GM23338 (cell line): ENCODE data around the gene KCTD15. TPM values are rescaled to one million over a fixed set of nuclear protein-coding genes. Genes with fewer than 3 reads are reported as not detected.

Experiments
- ATAC-seq: fragments of 200-7000 bp; cut with Tn5 transposase; 3 replicates; pipeline ENCODE4 v1.9.1; 2020
- DNase-seq: peaks from one replicate; pipeline ENCODE4 v3.0.0-alpha.2; 2015; ENCODE audit warnings: low spot score
- H2AFZ ChIP-seq: fragments of 200-600 bp; sonication (generic); 2 replicates; pipeline ENCODE4 v1.8.0; 2016; ENCODE audit warnings: antibody characterized with exemption, mild to moderate bottlenecking, moderate library complexity
- H3F3A ChIP-seq: fragments of 200-600 bp; sonication (generic); replicated peaks from 2 replicates; pipeline ENCODE4 v1.8.0; 2017; ENCODE audit warnings: antibody characterized with exemption, mixed run types, low read depth
- H3K27ac ChIP-seq: fragments of 200-600 bp; sonication (generic); 2 replicates; pipeline ENCODE4 v1.6.1; 2016; ENCODE audit warnings: low read depth
- H3K27me3 ChIP-seq: fragments of 200-600 bp; sonication (generic); 2 replicates; pipeline ENCODE4 v1.8.0; 2016; ENCODE audit warnings: mild to moderate bottlenecking, mixed run types, moderate library complexity; ENCODE audit not compliant: insufficient read depth
- H3K36me3 ChIP-seq: fragments of 200-600 bp; sonication (generic); 2 replicates; pipeline ENCODE4 v1.8.0; 2016; ENCODE audit warnings: mild to moderate bottlenecking; ENCODE audit not compliant: insufficient read depth
- H3K4me1 ChIP-seq: fragments of 200-600 bp; sonication (generic); 2 replicates; pipeline ENCODE4 v1.8.0; 2016; ENCODE audit warnings: mild to moderate bottlenecking, moderate library complexity; ENCODE audit not compliant: insufficient read depth
- H3K4me2 ChIP-seq: fragments of 200-600 bp; sonication (generic); 2 replicates; pipeline ENCODE4 v1.7.1; 2017; ENCODE audit warnings: mixed run types
- H3K4me3 ChIP-seq: fragments of 200-600 bp; sonication (generic); 2 replicates; pipeline ENCODE4 v1.6.1; 2016; ENCODE audit warnings: mixed run types
- H3K79me2 ChIP-seq: fragments of 200-600 bp; sonication (generic); replicated peaks from 2 replicates; pipeline ENCODE4 v1.8.0; 2017; ENCODE audit warnings: mild to moderate bottlenecking; ENCODE audit not compliant: insufficient read depth
- H3K9me2 ChIP-seq: fragments of 200-600 bp; sonication (generic); 2 replicates; pipeline ENCODE4 v1.8.0; 2017; ENCODE audit not compliant: insufficient read depth
- H4K20me1 ChIP-seq: fragments of 200-600 bp; sonication (generic); replicated peaks from 2 replicates; pipeline ENCODE4 v1.8.0; 2017; ENCODE audit warnings: mild to moderate bottlenecking; ENCODE audit not compliant: insufficient read depth
- H3K27ac Mint-ChIP-seq: 2 replicates; pipeline ENCODE4 v1.8.0; 2020; ENCODE audit warnings: inconsistent platforms, mild to moderate bottlenecking, moderate library complexity, mixed read lengths
- H3K27me3 Mint-ChIP-seq: 3 replicates; pipeline ENCODE4 v1.8.0; 2022; ENCODE audit warnings: low read depth, mild to moderate bottlenecking, moderate library complexity, mixed read lengths, inconsistent platforms; ENCODE audit not compliant: insufficient read depth, poor library complexity
- H3K36me3 Mint-ChIP-seq: 3 replicates; pipeline ENCODE4 v1.8.0; 2021; ENCODE audit warnings: low read depth, mild to moderate bottlenecking, inconsistent platforms, moderate library complexity, mixed read lengths
- H3K4me1 Mint-ChIP-seq: 3 replicates; pipeline ENCODE4 v1.8.0; 2020; ENCODE audit warnings: mild to moderate bottlenecking, inconsistent platforms, mixed read lengths
- H3K4me3 Mint-ChIP-seq: 3 replicates; pipeline ENCODE4 v1.8.0; 2021; ENCODE audit warnings: moderate library complexity, mild to moderate bottlenecking, inconsistent platforms, mixed read lengths
- H3K9me3 Mint-ChIP-seq: 3 replicates; pipeline ENCODE4 v1.8.0; 2020; ENCODE audit warnings: moderate library complexity, mild to moderate bottlenecking, inconsistent platforms, mixed read lengths
- CREB1 ChIP-seq: fragments of 250-450 bp; sonication (Bioruptor Pico); IDR thresholded peaks from 2 replicates; pipeline ENCODE4 v1.5.0; 2020; ENCODE audit warnings: low read depth, mild to moderate bottlenecking, moderate library complexity
- CTCF ChIP-seq, 2 experiments: fragments of 200-600 bp in 1 of 2; sonication (generic) in 1 of 2; conservative IDR thresholded peaks; 2 replicates each; pipeline versions ENCODE4 v1.5.1 to v1.6.1; 2016 to 2017; ENCODE audit warnings: antibody characterized with exemption in 2 of 2, low read depth in 2 of 2, mild to moderate bottlenecking in 2 of 2, moderate library complexity in 1 of 2
- ETS1 ChIP-seq: IDR thresholded peaks from 2 replicates; pipeline ENCODE4 v1.6.1; 2016; ENCODE audit warnings: antibody characterized with exemption
- EZH2 ChIP-seq: fragments of 200-600 bp; sonication (generic); IDR thresholded peaks from one replicate; pipeline ENCODE4 v1.8.0; 2017; ENCODE audit warnings: antibody characterized with exemption, mild to moderate bottlenecking, low read depth; ENCODE audit not compliant: unreplicated experiment
- EZH2phosphoT487 ChIP-seq: fragments of 200-600 bp; sonication (generic); IDR thresholded peaks from one replicate; pipeline ENCODE4 v1.8.1; 2018; ENCODE audit warnings: antibody characterized with exemption; ENCODE audit not compliant: unreplicated experiment
- JUNB ChIP-seq: IDR thresholded peaks from one replicate; pipeline ENCODE4 v1.6.1; 2016; ENCODE audit warnings: antibody characterized with exemption; ENCODE audit not compliant: unreplicated experiment
- NANOG ChIP-seq: IDR thresholded peaks from 2 replicates; pipeline ENCODE4 v1.6.1; 2016; ENCODE audit warnings: antibody characterized with exemption, borderline replicate concordance
- POLR2AphosphoS5 ChIP-seq: IDR thresholded peaks from 2 replicates; pipeline ENCODE4 v1.6.1; 2016; ENCODE audit warnings: antibody characterized with exemption, low read depth
- STAT1 ChIP-seq: IDR thresholded peaks from one replicate; pipeline ENCODE4 v1.6.1; 2016; ENCODE audit warnings: antibody characterized with exemption; ENCODE audit not compliant: unreplicated experiment
- ZNF114 ChIP-seq: fragments of 250-450 bp; sonication (Bioruptor Pico); IDR thresholded peaks from 2 replicates; pipeline ENCODE4 v1.5.0; 2020; ENCODE audit warnings: mild to moderate bottlenecking, moderate library complexity
- ZNF331 ChIP-seq: fragments of 250-450 bp; sonication (Bioruptor Pico); IDR thresholded peaks from 2 replicates; pipeline ENCODE4 v1.5.0; 2020; ENCODE audit warnings: low read depth, mild to moderate bottlenecking, moderate library complexity
- polyA plus RNA-seq: library from polyadenylated mRNA; unstranded; fragments of >200 nt; fragmentation: Nextera tagmentation; extraction: Ambion mirVana; gene quantifications from 2 replicates; pipeline ENCODE4 v1.2.1, GENCODE V29; 2016
- total RNA-seq: library from RNA; depleted of rRNA; stranded (reverse); fragments of >200 nt; shearing (Covaris generic); gene quantifications from 2 replicates; pipeline ENCODE4 v1.2.3, GENCODE V29; 2014
- TF ChIP-seq, protein P1 (sequence below): fragments of 250-450 bp; sonication (Bioruptor Pico); IDR thresholded peaks from 2 replicates; pipeline ENCODE4 v1.5.0; 2020; ENCODE audit warnings: mild to moderate bottlenecking, moderate library complexity
- TF ChIP-seq, protein P2 (sequence below): IDR thresholded peaks from one replicate; pipeline ENCODE4 v1.6.1; 2018; ENCODE audit warnings: antibody characterized with exemption; ENCODE audit not compliant: unreplicated experiment

The KCTD15 gene
- total and polyA plus RNA-seq, 2 experiments from 2014 or later = 5.1 to 60.1 TPM

GRCh38 chr19:33818411-33818810 is 21.7 kb downstream of the KCTD15 start:
- H3K4me3 ChIP-seq = no peak overlapping the region
- no peak overlapping the region for H3K4me2 ChIP-seq
- ATAC-seq (no peak), DNase-seq (no peak)
- H3K36me3 ChIP-seq = no peaks in the 10 kb centered on the region
- Mint-ChIP-seq H3K36me3 (peaks cover 9% of the 10 kb centered on the region; the same call in 1 of the 3 replicates), H3K4me3 (no peak overlapping the region; the same call in 2 of the 3 replicates), H3K9me3 (no peaks in the 10 kb centered on the region), H3K4me1 (peaks cover 16% of the 10 kb centered on the region), H3K27me3 (peaks cover 17% of the 10 kb centered on the region), H3K27ac (no peak overlapping the region)
- no peak overlapping the region for H3K27ac ChIP-seq
- no peaks in the 10 kb centered on the region for H4K20me1 ChIP-seq
- H2AFZ ChIP-seq = no peak overlapping the region
- H3K9me2 ChIP-seq = no peaks in the 10 kb centered on the region
- no peaks in the 10 kb centered on the region for H3F3A ChIP-seq
- peaks cover 9% of the 10 kb centered on the region for H3K4me1 ChIP-seq
- no peaks in the 10 kb centered on the region for H3K79me2 ChIP-seq
- TF ChIP-seq ETS1 = no peak
- no peak for TF ChIP-seq STAT1
- TF ChIP-seq ZNF114 (CRISPR knock-in tag) = no peak
- no peak for TF ChIP-seq ZNF331
- TF ChIP-seq POLR2AphosphoS5 = no peak
- TF ChIP-seq NANOG = no peak
- no peak for TF ChIP-seq CTCF (conservative IDR thresholded peaks at IDR 0.05; ENCODE audit: low read depth in 2 of 2)
- no peak for TF ChIP-seq CREB1 (CRISPR knock-in tag)
- TF ChIP-seq, protein P1, sequence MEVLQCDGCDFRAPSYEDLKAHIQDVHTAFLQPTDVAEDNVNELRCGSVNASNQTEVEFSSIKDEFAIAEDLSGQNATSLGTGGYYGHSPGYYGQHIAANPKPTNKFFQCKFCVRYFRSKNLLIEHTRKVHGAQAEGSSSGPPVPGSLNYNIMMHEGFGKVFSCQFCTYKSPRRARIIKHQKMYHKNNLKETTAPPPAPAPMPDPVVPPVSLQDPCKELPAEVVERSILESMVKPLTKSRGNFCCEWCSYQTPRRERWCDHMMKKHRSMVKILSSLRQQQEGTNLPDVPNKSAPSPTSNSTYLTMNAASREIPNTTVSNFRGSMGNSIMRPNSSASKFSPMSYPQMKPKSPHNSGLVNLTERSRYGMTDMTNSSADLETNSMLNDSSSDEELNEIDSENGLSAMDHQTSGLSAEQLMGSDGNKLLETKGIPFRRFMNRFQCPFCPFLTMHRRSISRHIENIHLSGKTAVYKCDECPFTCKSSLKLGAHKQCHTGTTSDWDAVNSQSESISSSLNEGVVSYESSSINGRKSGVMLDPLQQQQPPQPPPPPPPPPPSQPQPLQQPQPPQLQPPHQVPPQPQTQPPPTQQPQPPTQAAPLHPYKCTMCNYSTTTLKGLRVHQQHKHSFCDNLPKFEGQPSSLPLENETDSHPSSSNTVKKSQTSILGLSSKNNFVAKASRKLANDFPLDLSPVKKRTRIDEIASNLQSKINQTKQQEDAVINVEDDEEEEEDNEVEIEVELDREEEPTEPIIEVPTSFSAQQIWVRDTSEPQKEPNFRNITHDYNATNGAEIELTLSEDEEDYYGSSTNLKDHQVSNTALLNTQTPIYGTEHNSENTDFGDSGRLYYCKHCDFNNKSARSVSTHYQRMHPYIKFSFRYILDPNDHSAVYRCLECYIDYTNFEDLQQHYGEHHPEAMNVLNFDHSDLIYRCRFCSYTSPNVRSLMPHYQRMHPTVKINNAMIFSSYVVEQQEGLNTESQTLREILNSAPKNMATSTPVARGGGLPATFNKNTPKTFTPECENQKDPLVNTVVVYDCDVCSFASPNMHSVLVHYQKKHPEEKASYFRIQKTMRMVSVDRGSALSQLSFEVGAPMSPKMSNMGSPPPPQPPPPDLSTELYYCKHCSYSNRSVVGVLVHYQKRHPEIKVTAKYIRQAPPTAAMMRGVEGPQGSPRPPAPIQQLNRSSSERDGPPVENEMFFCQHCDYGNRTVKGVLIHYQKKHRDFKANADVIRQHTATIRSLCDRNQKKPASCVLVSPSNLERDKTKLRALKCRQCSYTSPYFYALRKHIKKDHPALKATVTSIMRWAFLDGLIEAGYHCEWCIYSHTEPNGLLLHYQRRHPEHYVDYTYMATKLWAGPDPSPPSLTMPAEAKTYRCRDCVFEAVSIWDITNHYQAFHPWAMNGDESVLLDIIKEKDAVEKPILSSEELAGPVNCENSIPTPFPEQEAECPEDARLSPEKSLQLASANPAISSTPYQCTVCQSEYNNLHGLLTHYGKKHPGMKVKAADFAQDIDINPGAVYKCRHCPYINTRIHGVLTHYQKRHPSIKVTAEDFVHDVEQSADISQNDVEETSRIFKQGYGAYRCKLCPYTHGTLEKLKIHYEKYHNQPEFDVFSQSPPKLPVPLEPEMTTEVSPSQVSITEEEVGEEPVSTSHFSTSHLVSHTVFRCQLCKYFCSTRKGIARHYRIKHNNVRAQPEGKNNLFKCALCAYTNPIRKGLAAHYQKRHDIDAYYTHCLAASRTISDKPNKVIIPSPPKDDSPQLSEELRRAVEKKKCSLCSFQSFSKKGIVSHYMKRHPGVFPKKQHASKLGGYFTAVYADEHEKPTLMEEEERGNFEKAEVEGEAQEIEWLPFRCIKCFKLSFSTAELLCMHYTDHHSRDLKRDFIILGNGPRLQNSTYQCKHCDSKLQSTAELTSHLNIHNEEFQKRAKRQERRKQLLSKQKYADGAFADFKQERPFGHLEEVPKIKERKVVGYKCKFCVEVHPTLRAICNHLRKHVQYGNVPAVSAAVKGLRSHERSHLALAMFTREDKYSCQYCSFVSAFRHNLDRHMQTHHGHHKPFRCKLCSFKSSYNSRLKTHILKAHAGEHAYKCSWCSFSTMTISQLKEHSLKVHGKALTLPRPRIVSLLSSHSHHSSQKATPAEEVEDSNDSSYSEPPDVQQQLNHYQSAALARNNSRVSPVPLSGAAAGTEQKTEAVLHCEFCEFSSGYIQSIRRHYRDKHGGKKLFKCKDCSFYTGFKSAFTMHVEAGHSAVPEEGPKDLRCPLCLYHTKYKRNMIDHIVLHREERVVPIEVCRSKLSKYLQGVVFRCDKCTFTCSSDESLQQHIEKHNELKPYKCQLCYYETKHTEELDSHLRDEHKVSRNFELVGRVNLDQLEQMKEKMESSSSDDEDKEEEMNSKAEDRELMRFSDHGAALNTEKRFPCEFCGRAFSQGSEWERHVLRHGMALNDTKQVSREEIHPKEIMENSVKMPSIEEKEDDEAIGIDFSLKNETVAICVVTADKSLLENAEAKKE (CRISPR knock-in tag) = no peak
- no peak for TF ChIP-seq JUNB
- TF ChIP-seq, protein P2, sequence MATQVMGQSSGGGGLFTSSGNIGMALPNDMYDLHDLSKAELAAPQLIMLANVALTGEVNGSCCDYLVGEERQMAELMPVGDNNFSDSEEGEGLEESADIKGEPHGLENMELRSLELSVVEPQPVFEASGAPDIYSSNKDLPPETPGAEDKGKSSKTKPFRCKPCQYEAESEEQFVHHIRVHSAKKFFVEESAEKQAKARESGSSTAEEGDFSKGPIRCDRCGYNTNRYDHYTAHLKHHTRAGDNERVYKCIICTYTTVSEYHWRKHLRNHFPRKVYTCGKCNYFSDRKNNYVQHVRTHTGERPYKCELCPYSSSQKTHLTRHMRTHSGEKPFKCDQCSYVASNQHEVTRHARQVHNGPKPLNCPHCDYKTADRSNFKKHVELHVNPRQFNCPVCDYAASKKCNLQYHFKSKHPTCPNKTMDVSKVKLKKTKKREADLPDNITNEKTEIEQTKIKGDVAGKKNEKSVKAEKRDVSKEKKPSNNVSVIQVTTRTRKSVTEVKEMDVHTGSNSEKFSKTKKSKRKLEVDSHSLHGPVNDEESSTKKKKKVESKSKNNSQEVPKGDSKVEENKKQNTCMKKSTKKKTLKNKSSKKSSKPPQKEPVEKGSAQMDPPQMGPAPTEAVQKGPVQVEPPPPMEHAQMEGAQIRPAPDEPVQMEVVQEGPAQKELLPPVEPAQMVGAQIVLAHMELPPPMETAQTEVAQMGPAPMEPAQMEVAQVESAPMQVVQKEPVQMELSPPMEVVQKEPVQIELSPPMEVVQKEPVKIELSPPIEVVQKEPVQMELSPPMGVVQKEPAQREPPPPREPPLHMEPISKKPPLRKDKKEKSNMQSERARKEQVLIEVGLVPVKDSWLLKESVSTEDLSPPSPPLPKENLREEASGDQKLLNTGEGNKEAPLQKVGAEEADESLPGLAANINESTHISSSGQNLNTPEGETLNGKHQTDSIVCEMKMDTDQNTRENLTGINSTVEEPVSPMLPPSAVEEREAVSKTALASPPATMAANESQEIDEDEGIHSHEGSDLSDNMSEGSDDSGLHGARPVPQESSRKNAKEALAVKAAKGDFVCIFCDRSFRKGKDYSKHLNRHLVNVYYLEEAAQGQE = no peak
- no peak for TF ChIP-seq EZH2
- TF ChIP-seq EZH2phosphoT487 = no peak
- 0 out of 2 replicates have a peak, but pooled peaks cover 5% of the 10 kb centered on the region for H3K27me3 ChIP-seq
